Smooth muscle cell (in vitro differentiated cells): ENCODE data around the gene MAP3K21. TPM values are rescaled to one million over a fixed set of nuclear protein-coding genes. Genes with fewer than 3 reads are reported as not detected.

ENCODE experiments used
- DNase-seq: peaks from one replicate; lab custom pipeline; 2025; ENCODE audit not compliant: unreplicated experiment; lab: John Stamatoyannopoulos, UW
- H2AFZ ChIP-seq: fragments of 200-600 bp; sonication (generic); 2 replicates; pipeline ENCODE4 v1.6.0; 2016; ENCODE audit warnings: antibody characterized with exemption, low read depth, mild to moderate bottlenecking
- H3F3A ChIP-seq: fragments of 200-600 bp; sonication (generic); 2 replicates; pipeline ENCODE4 v1.6.0; 2017; ENCODE audit warnings: antibody characterized with exemption, low read depth
- H3K27ac ChIP-seq: fragments of 200-600 bp; sonication (generic); 2 replicates; pipeline ENCODE4 v1.5.1; 2016; ENCODE audit warnings: low read depth, mild to moderate bottlenecking
- H3K27me3 ChIP-seq: fragments of 200-600 bp; sonication (generic); 2 replicates; pipeline ENCODE4 v1.6.1; 2016; ENCODE audit warnings: low read depth, mild to moderate bottlenecking
- H3K36me3 ChIP-seq: fragments of 200-600 bp; sonication (generic); 2 replicates; pipeline ENCODE4 v1.5.1; 2016; ENCODE audit warnings: low read depth
- H3K4me1 ChIP-seq: fragments of 200-600 bp; sonication (generic); 2 replicates; pipeline ENCODE4 v1.5.1; 2016; ENCODE audit warnings: low read depth
- H3K4me2 ChIP-seq: fragments of 200-600 bp; sonication (generic); 2 replicates; pipeline ENCODE4 v1.6.0; 2016; ENCODE audit warnings: mild to moderate bottlenecking
- H3K4me3 ChIP-seq: fragments of 200-600 bp; sonication (generic); 2 replicates; pipeline ENCODE4 v1.5.1; 2016; ENCODE audit warnings: mild to moderate bottlenecking
- H3K79me2 ChIP-seq: fragments of 200-600 bp; sonication (generic); 2 replicates; pipeline ENCODE4 v1.6.0; 2016; ENCODE audit warnings: low read depth, mild to moderate bottlenecking
- H3K9ac ChIP-seq: fragments of 200-600 bp; sonication (generic); 2 replicates; pipeline ENCODE4 v1.6.0; 2016; ENCODE audit warnings: low read depth
- H3K9me3 ChIP-seq: fragments of 200-600 bp; sonication (generic); replicated peaks from 2 replicates; pipeline ENCODE4 v1.5.1; 2016; ENCODE audit warnings: low read depth
- H4K20me1 ChIP-seq: fragments of 200-600 bp; sonication (generic); 2 replicates; pipeline ENCODE4 v1.6.0; 2016; ENCODE audit warnings: low read depth
- WGBS: methylation state at CpG from one replicate; pipeline ENCODE4 v1.1.7; 2016; ENCODE audit warnings: low lambda C conversion rate; 5-methylcytosine and 5-hydroxymethylcytosine counted together
- polyA plus RNA-seq: library from polyadenylated mRNA; unstranded; fragments of >200 nt; fragmentation: Nextera tagmentation; extraction: Ambion mirVana; gene quantifications from 2 replicates; pipeline ENCODE4 v1.2.1, GENCODE V29; 2016
- total RNA-seq: library from RNA; depleted of rRNA; stranded (reverse); fragments of >200 nt; gene quantifications from 2 replicates; pipeline ENCODE4 v1.2.3, GENCODE V29; 2014
- TF ChIP-seq, protein P1 (sequence below): fragments of 200-600 bp; sonication (generic); IDR thresholded peaks from 2 replicates; pipeline ENCODE4 v1.5.1; 2017; ENCODE audit warnings: borderline replicate concordance, mild to moderate bottlenecking, antibody characterized with exemption; ENCODE audit not compliant: insufficient read depth, poor library complexity, severe bottlenecking

MAP3K21 gene
- total and polyA plus RNA-seq, 2 experiments from 2014 or later: 0.40 to 2.4 TPM

DNA sequence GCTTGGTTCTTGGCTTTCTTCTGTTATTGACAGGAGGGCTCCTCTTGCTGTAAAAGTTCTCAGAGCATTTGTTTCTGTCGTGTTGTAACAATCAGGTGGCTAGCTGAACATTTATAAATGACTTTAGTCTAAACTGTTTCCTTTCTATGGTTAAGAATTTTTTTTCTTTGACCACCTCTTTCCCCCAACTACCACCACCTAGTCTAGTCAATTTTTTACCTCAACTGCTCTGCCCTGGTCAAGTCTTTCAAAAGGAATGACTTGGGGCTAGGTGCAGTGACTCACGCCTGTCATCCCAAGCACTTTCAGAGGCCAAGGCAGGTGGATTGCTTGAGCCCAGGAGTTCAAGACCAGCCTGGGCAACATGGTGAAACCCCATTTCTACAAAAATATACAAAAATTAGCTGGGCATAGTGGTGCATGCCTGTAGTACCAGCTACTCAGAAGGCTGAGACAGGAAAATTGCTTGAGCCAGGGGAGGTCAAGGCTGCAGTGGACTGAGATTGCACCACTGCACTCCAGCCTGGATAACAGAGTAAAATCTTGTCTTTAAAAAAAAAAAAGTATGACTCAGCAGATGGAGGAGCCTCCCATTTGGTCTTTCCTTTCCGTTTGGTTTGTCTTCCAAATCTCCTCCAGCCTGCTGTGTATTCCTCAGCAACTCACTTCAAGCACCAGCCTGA lies 40.7 kb downstream of the MAP3K21 start:
- no peak for DNase-seq
- Histone ChIP-seq H3K27ac (no peak overlapping the region), H3F3A (no peaks in the 10 kb centered on the region), H2AFZ (no peak overlapping the region), H3K36me3 (no peaks in the 10 kb centered on the region), H3K9ac (no peak overlapping the region), H3K4me2 (no peak overlapping the region), H3K27me3 (no peaks in the 10 kb centered on the region), H4K20me1 (no peaks in the 10 kb centered on the region), H3K4me3 (no peak overlapping the region), H3K4me1 (peaks cover 4% of the 10 kb centered on the region), H3K79me2 (no peaks in the 10 kb centered on the region), H3K9me3 (no peaks in the 10 kb centered on the region)
- 59% methylated on average over 3 of the region's 3 CpGs for WGBS
- TF ChIP-seq, protein P1, sequence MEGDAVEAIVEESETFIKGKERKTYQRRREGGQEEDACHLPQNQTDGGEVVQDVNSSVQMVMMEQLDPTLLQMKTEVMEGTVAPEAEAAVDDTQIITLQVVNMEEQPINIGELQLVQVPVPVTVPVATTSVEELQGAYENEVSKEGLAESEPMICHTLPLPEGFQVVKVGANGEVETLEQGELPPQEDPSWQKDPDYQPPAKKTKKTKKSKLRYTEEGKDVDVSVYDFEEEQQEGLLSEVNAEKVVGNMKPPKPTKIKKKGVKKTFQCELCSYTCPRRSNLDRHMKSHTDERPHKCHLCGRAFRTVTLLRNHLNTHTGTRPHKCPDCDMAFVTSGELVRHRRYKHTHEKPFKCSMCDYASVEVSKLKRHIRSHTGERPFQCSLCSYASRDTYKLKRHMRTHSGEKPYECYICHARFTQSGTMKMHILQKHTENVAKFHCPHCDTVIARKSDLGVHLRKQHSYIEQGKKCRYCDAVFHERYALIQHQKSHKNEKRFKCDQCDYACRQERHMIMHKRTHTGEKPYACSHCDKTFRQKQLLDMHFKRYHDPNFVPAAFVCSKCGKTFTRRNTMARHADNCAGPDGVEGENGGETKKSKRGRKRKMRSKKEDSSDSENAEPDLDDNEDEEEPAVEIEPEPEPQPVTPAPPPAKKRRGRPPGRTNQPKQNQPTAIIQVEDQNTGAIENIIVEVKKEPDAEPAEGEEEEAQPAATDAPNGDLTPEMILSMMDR: no peak

DNA sequence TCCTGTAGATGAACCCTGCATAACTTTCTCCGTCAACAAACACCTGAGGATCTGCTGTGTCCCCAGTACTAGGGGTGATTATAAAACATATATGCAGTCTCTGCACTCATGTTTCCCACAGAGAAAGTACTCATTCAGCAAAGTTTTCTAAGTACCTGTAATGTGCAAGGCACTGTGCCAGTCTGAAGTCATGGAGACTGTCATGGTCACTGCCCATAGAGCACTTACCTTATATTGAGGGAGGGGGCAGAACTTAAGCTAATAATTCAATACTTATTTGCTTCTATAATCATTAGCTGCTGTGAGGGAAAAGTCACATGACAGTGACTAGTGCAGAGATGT lies 41.2 kb downstream of the MAP3K21 start:
- Histone ChIP-seq H3K4me2 (no peak overlapping the region), H3F3A (no peaks in the 10 kb centered on the region), H2AFZ (no peak overlapping the region), H3K27ac (no peak overlapping the region), H3K9me3 (no peaks in the 10 kb centered on the region), H3K9ac (no peak overlapping the region), H3K79me2 (no peaks in the 10 kb centered on the region), H3K36me3 (no peaks in the 10 kb centered on the region), H3K27me3 (no peaks in the 10 kb centered on the region), H4K20me1 (no peaks in the 10 kb centered on the region), H3K4me3 (no peak overlapping the region), H3K4me1 (peaks cover 4% of the 10 kb centered on the region)
- no peak for DNase-seq
- 78% methylated on average over 1 of the region's 1 CpG for WGBS
- TF ChIP-seq, protein P1: no peak

DNA sequence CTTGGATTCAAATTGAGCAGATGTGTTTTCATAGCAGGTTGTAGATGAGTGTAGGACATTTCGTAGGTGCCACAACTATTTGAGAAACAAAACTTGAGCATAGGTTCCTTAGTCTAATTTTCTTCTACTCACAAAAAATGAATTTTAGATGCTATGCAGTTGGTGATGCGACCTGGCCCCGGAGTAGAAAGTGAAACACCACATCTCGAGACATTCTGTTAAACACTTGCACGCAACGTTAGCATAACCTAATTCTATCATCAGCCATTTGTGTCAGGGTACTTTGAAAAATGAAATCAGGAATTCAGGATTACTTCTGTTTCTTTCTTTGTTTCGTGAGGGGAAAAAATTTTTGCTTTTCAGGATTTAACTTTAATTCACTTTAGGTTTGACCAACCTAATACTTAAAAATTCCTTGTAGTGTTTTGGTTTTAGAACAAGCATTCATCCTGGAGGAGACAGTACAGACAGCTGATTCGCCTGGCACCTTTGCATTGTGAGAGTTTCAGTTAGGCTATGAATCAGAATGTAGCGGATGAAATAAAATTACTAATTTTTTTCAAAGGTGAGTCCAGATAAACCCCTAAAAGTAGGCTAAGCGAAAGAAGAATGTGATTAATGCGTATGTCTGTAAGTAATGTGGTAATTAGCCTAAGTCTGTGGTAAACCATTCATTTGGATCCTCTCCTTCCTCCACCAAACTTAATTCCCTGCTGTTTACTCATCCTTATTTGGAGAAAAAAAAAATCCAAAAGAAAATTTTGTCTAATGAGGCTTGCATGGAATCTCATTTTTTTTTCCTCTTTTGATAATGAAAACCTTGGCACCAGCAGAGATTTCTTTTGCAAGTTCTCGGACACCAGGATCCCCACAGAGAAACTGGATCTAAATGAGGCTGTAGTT lies 44.9 kb downstream of the MAP3K21 start:
- no peak overlapping the region for H3K4me2 ChIP-seq
- no peaks in the 10 kb centered on the region for H3K27me3 ChIP-seq
- no peak overlapping the region for H3K9ac ChIP-seq
- H3K27ac ChIP-seq: no peak overlapping the region
- H4K20me1 ChIP-seq: no peaks in the 10 kb centered on the region
- H3K4me1 ChIP-seq: peaks cover 4% of the 10 kb centered on the region
- TF ChIP-seq, protein P1: no peak
- WGBS: 82% methylated on average over 12 of the region's 12 CpGs
- no peaks in the 10 kb centered on the region for H3K79me2 ChIP-seq
- H3K9me3 ChIP-seq: no peaks in the 10 kb centered on the region
- H2AFZ ChIP-seq: no peak overlapping the region
- H3K4me3 ChIP-seq: no peak overlapping the region
- H3F3A ChIP-seq: no peaks in the 10 kb centered on the region
- no peak for DNase-seq
- H3K36me3 ChIP-seq: no peaks in the 10 kb centered on the region

DNA sequence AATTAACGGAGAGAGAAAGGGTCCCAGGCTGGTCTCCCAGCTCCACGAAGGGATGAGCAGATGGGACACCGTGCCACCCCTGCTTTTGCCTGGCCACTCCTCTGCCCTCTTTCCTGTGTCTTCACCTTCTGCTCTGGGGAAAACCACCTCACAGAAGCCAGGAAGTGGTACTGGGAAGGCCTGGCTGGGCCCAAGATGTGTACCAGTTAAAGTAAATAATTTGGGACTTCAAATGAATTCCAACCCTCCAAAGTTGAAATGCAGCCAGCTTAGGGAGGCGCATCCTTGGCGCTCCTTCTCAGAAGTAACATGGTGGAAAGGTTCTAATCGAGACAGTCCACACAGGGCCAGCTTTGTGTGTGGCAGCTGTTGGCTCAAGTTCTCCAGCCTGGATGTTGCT lies 45.7 kb downstream of the MAP3K21 start:
- H4K20me1 ChIP-seq: no peaks in the 10 kb centered on the region
- no peak overlapping the region for H3K27ac ChIP-seq
- H3K4me3 ChIP-seq: no peak overlapping the region
- no peaks in the 10 kb centered on the region for H3F3A ChIP-seq
- DNase-seq: no peak
- 94% methylated on average over 6 of the region's 6 CpGs for WGBS
- H3K4me1 ChIP-seq: peaks cover 4% of the 10 kb centered on the region
- no peaks in the 10 kb centered on the region for H3K36me3 ChIP-seq
- H3K9me3 ChIP-seq: no peaks in the 10 kb centered on the region
- TF ChIP-seq, protein P1: no peak
- H3K27me3 ChIP-seq: no peaks in the 10 kb centered on the region
- H3K9ac ChIP-seq: no peak overlapping the region
- H3K79me2 ChIP-seq: no peaks in the 10 kb centered on the region
- no peak overlapping the region for H3K4me2 ChIP-seq
- no peak overlapping the region for H2AFZ ChIP-seq
